Hair follicle dermal papilla cell (primary cell): ENCODE results near the gene SBNO1. TPM values are rescaled to one million over a fixed set of nuclear protein-coding genes. Genes with fewer than 3 reads are reported as not detected.

Source experiments
- small RNA-seq: library from RNA; depleted of rRNA; stranded (forward); fragments of <200 nt; gene quantifications from one replicate; pipeline ENCODE3, GENCODE V24; 2012
- total RNA-seq: library from RNA; depleted of rRNA; stranded (reverse); fragments of >200 nt; gene quantifications from 2 replicates; pipeline ENCODE4 v1.2.3, GENCODE V29; 2012

The SBNO1 gene
- total RNA-seq, result 25.2 and 25.4 TPM in 2 replicates

DNA sequence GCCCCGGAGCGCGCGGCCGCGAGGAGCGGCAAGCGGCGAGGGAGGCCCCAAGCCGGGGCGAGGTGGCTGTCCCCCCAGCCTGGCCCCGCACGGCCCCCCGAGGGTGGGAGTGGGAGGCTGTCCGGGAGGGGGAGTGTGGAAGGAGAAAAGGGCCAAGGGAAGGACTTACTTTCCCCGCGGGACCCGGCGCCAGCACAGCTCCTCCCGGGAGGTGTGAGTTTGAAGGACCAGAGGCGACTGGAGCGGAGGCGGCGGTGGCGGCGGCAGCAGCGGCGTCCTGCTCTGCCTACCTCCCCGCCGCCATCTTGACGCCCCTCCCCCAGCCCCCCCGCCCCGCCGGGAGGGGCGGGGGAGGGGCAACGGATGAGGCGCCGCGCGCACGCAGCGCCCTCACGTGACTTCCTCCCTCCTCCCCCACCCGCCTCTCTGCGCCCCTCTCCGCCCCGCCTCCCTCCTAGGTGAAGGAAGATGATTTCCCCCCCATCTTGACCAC lies at the start of gene SBNO1:
SBNO1 (minus strand) TSS at position 316 of the 493 bp plus-strand sequence. CDS start 14,406 bp downstream, outside the sequence.

Small RNA genes lying within 50 kb of the gene (small RNA-seq; reads per million reads assigned to genes)
- gene RF00019 (not detected), gene RNA5SP375 (not detected)

Other genes starting within 250 kb of the SBNO1 start
- 6.9 and 7.0 TPM in 2 replicates for gene PITPNM2, start 213.8 kb downstream of the SBNO1 start, total RNA-seq
- 30.6 and 43.5 TPM in 2 replicates for gene MPHOSPH9, start 131.7 kb downstream of the SBNO1 start, total RNA-seq
- 11.8 TPM in 2 replicates for gene MTRFR, start 131.4 kb downstream of the SBNO1 start, total RNA-seq
- 144 and 149 TPM in 2 replicates for gene CDK2AP1, start 93.0 kb downstream of the SBNO1 start, total RNA-seq
- gene KMT5A, start 19.3 kb upstream of the SBNO1 start, total RNA-seq, result 44.1 and 51.1 TPM in 2 replicates
- 2.9 and 3.9 TPM in 2 replicates for gene RILPL2, start 71.8 kb upstream of the SBNO1 start, total RNA-seq
- 8.9 and 12.3 TPM in 2 replicates for gene SNRNP35, start 93.3 kb upstream of the SBNO1 start, total RNA-seq
- 15.2 and 16.6 TPM in 2 replicates for gene RILPL1, start 168.9 kb upstream of the SBNO1 start, total RNA-seq
- 334 and 372 TPM in 2 replicates for gene TMED2, start 219.7 kb upstream of the SBNO1 start, total RNA-seq
- 15.9 and 22.9 TPM in 2 replicates for gene DDX55, start 237.3 kb upstream of the SBNO1 start, total RNA-seq